GM12865 (cell line): ENCODE data around the gene BBS9.

Experiments used
- DNase-seq: peaks from one replicate; pipeline ENCODE4 v3.0.0; 2010; ENCODE audit warnings: low read depth
- H3K4me3 ChIP-seq: 2 replicates; pipeline ENCODE4 v1.5.1; 2011; ENCODE audit warnings: mild to moderate bottlenecking, low read depth, low read length, control low read depth
- TF ChIP-seq, protein P1 (sequence below): IDR thresholded peaks from 2 replicates; pipeline ENCODE4 v1.5.1; 2011; ENCODE audit warnings: low read length, control low read depth, low read depth, inconsistent platforms; ENCODE audit not compliant: insufficient read depth; ENCODE audit errors: missing control alignments

The BBS9 gene

DNA sequence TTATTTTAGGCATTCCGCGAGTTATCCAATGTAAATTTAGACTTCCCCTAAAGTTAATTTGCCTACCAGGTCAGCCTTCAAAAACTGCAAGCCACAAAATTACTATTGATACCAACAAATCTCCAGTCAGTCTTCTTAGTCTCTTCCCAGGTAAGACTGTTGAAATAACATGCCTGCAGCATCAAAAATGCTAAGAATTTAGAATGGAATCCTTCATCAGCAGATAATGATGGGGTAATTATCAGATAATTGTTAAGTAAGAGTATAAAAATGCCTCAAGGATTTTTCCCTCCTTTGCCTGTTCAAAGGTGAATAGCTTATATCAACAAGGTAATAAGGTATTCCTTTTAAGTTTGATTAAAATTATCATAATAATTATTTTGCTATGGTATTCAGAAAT is 228.5 kb downstream of the BBS9 start:
- TF ChIP-seq, protein P1, sequence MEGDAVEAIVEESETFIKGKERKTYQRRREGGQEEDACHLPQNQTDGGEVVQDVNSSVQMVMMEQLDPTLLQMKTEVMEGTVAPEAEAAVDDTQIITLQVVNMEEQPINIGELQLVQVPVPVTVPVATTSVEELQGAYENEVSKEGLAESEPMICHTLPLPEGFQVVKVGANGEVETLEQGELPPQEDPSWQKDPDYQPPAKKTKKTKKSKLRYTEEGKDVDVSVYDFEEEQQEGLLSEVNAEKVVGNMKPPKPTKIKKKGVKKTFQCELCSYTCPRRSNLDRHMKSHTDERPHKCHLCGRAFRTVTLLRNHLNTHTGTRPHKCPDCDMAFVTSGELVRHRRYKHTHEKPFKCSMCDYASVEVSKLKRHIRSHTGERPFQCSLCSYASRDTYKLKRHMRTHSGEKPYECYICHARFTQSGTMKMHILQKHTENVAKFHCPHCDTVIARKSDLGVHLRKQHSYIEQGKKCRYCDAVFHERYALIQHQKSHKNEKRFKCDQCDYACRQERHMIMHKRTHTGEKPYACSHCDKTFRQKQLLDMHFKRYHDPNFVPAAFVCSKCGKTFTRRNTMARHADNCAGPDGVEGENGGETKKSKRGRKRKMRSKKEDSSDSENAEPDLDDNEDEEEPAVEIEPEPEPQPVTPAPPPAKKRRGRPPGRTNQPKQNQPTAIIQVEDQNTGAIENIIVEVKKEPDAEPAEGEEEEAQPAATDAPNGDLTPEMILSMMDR: no peak
- no peak overlapping the region for H3K4me3 ChIP-seq
- no peak for DNase-seq

DNA sequence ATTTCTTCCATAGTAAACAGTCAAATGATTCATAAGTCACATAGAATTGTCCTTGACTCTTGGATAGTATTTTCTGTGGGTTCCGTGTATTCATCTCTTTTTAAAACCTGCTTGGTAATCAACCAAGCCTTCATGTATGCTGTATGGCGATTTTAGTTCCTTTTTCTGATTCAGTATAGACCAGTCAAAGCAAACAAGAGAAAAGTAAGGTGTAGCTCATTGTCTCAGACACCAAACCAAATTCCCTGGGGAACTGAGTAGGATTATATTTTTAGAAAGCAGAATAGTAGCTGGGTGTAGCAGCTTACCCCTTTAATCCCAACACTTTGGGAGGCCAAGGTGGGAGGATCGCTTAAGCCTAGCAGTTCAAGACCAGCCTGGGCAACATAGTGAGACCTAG is 240.5 kb downstream of the BBS9 start:
- TF ChIP-seq, protein P1: no peak
- no peak overlapping the region for H3K4me3 ChIP-seq
- no peak for DNase-seq

DNA sequence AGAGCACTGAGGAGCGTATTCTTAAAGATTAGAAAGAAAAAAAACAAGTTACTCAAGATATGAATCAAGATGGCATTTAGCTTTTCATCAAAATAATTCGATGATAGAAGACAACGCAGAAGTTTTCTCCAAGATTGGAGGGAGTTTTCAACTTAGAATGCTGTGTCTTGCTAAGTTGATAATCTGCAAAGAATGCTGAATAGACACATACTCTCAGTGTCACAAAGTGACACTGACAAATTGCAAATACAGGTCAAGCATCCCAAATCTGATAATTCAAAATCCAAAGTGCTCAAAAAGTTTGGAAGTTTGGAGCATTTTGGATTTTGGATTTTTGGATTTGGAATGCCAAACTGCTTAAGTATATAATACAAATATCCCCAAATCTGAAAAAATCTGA is 243.8 kb downstream of the BBS9 start:
- no peak for DNase-seq
- H3K4me3 ChIP-seq: no peak overlapping the region
- TF ChIP-seq, protein P1: no peak

DNA sequence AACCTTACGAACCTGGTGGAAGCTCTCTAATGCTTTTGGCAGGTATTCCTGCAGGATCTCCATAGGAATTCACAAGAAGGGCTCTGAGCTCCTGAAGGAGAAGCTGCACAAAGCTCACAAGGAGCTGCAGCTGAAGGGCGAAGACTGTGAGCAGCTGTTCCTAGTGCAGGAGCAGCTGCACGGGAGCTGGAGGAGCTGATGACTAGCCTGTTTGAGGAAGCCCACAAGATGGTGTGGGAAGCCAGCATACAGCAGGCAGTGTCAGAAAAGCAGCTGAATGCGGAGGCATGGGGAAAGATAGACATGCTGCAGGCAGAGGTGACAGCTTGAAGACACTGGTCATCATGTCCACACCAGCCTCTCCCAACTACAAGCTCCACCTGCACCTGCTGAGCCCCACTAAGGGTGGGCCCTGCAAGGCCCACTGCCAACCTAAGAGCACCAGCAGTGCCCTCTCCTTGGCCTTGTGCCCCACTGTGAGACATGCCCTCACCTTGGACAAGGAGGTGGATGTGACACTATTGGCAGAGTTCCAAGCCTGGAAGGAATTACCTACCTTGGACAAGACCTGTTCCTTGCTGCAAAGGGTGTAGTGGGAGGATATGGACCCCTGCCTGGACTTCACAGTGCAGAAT is 250.6 kb downstream of the BBS9 start:
- no peak for DNase-seq
- no peak overlapping the region for H3K4me3 ChIP-seq
- TF ChIP-seq, protein P1: no peak

DNA sequence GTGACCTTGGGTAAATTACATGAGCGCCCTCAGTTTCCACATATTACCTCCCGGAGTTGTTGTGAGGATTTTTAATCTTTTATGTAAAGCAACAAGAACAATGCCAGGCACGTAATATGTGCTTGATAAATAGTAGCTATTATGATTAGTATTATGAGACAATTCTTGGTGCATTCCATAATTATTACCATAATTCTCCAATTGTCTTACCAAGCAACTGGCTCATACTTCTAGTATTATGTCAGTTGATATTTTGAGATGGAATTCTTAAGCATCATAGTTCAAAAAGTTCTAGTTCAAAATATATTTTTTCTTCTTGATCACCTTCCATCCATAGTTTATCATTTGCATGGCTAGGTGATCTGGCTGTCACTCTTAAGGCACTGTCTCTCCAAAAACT is 259.0 kb downstream of the BBS9 start:
- DNase-seq: no peak
- H3K4me3 ChIP-seq: no peak overlapping the region
- TF ChIP-seq, protein P1: no peak

DNA sequence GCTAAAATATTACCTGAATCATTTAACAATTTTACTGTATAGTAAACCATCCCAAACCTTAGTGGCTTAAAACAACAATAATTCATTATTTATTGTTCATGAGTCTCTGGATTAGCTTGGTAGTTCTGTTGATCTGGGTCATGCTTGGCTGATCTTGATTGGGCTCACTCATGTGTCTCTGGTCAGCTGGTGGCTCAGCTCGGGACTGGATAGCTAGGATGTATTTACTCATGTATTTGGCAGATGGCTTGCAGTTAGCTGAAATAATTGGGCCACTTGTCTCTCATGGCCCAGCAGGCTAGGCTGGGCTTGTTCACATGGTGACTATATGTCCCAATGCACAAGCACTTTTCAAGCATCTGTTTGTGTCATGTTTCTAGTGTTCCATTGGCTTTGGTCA is 262.8 kb downstream of the BBS9 start:
- TF ChIP-seq, protein P1: no peak
- DNase-seq: no peak

DNA sequence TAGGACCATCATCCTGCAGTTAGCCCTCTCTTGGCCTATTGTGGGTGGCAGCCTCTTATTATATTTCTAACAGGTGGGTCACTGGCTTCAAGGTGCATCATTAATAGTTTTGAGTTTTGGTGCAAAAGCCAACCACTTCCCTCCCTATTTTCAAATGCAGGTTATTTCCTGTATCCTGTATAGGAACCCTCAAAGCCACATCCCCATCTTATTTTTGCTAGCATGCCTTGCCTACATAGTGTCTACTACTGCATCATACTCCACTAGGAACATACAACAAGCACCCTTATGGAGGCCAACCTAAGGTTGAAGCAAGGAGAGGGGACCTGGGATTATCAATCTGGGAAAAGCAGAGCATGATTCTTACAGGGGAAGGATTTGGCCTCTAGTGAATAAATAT is 264.4 kb downstream of the BBS9 start:
- no peak for DNase-seq
- TF ChIP-seq, protein P1: no peak
- H3K4me3 ChIP-seq: no peak overlapping the region

More for the DNA sequence above, 262.8 kb downstream of the BBS9 start:
- H3K4me3 ChIP-seq: no peak overlapping the region
